ENCODE measurements around the gene ALX4.

GRCh38 chr11:44344423-44344820 is 34.5 kb upstream of the ALX4 start:
- no peak for TF ChIP-seq CTCF (IDR thresholded peaks at IDR 0.05)
- TF ChIP-seq POLR2A (IDR thresholded peaks at IDR 0.05) = no peak
